ENCODE results near the gene PIK3C2G. TPM values are rescaled to one million over a fixed set of nuclear protein-coding genes. Genes with fewer than 3 reads are reported as not detected.

Gene PIK3C2G
- total RNA-seq, 1 experiment from 2014 or later: not detected

DNA sequence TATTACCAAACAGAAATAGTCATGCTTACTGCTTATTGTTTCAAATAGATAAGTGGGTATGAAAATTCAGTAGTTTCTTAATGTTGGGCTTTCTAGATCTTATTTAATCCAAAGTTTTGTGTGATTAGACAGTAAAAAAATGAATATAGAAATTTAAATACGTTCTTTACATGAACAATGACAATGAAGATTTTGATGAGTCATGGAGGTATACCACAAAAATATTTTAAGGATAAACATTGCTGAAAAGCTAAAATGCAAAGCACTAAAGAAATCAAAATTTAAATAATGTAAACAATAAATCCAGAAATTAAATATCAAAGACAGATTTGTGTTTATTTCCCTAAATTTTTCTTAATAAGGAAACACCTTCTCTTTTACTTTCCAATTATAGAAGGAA is 78.3 kb downstream of the PIK3C2G start:
- POLR2A ChIA-PET (ENCODE audit: low non-redundant PET): no interaction called here
- Histone ChIP-seq H3K4me3 (ENCODE audit: low read depth, low read length, poor library complexity, severe bottlenecking) (no peak overlapping the region), H3K9me3 (ENCODE audit: low read depth, low read length, poor library complexity, severe bottlenecking) (no peaks in the 10 kb centered on the region), H3K27ac (ENCODE audit: low read depth, low read length, poor library complexity, severe bottlenecking) (no peak overlapping the region), H3K27me3 (replicated peaks; ENCODE audit: insufficient read depth, low read depth, low read length, poor library complexity) (no peaks in the 10 kb centered on the region), H3K36me3 (ENCODE audit: insufficient read depth, low read length, poor library complexity, severe bottlenecking) (no peaks in the 10 kb centered on the region), H3K4me1 (ENCODE audit: insufficient read depth, low read length, poor library complexity, severe bottlenecking) (peaks cover 18% of the 10 kb centered on the region)
- no peak for DNase-seq (ENCODE audit: low spot score)
- TF ChIP-seq, protein P1, sequence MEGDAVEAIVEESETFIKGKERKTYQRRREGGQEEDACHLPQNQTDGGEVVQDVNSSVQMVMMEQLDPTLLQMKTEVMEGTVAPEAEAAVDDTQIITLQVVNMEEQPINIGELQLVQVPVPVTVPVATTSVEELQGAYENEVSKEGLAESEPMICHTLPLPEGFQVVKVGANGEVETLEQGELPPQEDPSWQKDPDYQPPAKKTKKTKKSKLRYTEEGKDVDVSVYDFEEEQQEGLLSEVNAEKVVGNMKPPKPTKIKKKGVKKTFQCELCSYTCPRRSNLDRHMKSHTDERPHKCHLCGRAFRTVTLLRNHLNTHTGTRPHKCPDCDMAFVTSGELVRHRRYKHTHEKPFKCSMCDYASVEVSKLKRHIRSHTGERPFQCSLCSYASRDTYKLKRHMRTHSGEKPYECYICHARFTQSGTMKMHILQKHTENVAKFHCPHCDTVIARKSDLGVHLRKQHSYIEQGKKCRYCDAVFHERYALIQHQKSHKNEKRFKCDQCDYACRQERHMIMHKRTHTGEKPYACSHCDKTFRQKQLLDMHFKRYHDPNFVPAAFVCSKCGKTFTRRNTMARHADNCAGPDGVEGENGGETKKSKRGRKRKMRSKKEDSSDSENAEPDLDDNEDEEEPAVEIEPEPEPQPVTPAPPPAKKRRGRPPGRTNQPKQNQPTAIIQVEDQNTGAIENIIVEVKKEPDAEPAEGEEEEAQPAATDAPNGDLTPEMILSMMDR (conservative IDR thresholded peaks at IDR 0.05; ENCODE audit: low read depth, low read length): no peak
- TF ChIP-seq EZH2 (IDR thresholded peaks at IDR 0.05; ENCODE audit: borderline replicate concordance, low read depth, low read length, poor library complexity, severe bottlenecking): no peak
- CTCF ChIA-PET: no interaction called here
- no TSS peak for BruUV-seq (replicated peaks)
- intact Hi-C loops (cut with micrococcal nuclease; ENCODE audit: unreplicated experiment): no loop called here

DNA sequence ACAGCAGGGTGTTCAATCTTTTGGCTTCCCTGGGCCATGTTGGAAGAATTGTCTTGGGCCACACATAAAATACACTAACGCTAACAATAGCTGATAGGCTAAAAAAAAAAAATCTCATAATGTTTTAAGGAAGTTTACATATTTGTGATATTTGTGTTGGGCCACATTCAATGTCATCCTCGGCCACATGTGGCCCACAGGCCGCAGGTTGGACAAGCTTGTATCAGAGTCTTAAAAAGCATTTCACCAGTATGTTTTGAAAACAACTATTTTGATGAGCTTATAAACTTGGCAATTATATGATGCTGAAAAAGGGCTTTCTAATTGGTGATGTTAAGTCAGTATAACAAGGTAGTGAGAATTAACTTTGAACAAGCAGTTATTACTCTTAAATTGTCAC is 78.9 kb downstream of the PIK3C2G start:
- intact Hi-C loops (cut with micrococcal nuclease; ENCODE audit: unreplicated experiment): no loop called here
- no peaks in the 10 kb centered on the region for H3K9me3 ChIP-seq (ENCODE audit: low read depth, low read length, poor library complexity, severe bottlenecking)
- CTCF ChIA-PET: no interaction called here
- no TSS peak for BruUV-seq (replicated peaks)
- no peak overlapping the region for H3K4me3 ChIP-seq (ENCODE audit: low read depth, low read length, poor library complexity, severe bottlenecking)
- no peak for TF ChIP-seq EZH2 (IDR thresholded peaks at IDR 0.05; ENCODE audit: borderline replicate concordance, low read depth, low read length, poor library complexity, severe bottlenecking)
- TF ChIP-seq, protein P1 (conservative IDR thresholded peaks at IDR 0.05; ENCODE audit: low read depth, low read length): no peak
- no peaks in the 10 kb centered on the region for H3K27me3 ChIP-seq (replicated peaks; ENCODE audit: insufficient read depth, low read depth, low read length, poor library complexity)
- H3K4me1 ChIP-seq (ENCODE audit: insufficient read depth, low read length, poor library complexity, severe bottlenecking): peaks cover 24% of the 10 kb centered on the region
- POLR2A ChIA-PET (ENCODE audit: low non-redundant PET): no interaction called here
- H3K36me3 ChIP-seq (ENCODE audit: insufficient read depth, low read length, poor library complexity, severe bottlenecking): no peaks in the 10 kb centered on the region
- no peak overlapping the region for H3K27ac ChIP-seq (ENCODE audit: low read depth, low read length, poor library complexity, severe bottlenecking)
- no peak for DNase-seq (ENCODE audit: low spot score)

DNA sequence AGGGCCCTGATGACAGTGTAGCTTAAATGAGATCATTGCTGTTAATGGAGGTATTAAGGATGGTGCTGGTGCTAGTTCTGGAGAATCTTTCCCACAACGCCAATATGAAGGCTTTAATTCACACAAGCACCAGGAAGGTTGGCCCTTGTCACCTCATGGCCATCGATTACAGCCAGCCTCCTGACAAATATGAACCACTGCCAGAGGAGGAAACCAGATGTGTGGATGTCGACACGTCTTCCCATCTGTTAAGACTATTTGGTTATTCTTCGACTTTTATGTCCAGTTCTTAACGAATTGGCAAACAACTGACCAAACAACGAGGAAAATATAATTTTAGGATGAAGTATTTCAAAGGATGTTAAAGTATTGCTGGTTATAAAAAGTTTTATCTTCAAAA is 79.5 kb downstream of the PIK3C2G start:
- Histone ChIP-seq H3K4me1 (ENCODE audit: insufficient read depth, low read length, poor library complexity, severe bottlenecking) (peaks cover 30% of the 10 kb centered on the region), H3K27me3 (replicated peaks; ENCODE audit: insufficient read depth, low read depth, low read length, poor library complexity) (no peaks in the 10 kb centered on the region), H3K4me3 (ENCODE audit: low read depth, low read length, poor library complexity, severe bottlenecking) (no peak overlapping the region), H3K36me3 (ENCODE audit: insufficient read depth, low read length, poor library complexity, severe bottlenecking) (no peaks in the 10 kb centered on the region), H3K27ac (ENCODE audit: low read depth, low read length, poor library complexity, severe bottlenecking) (no peak overlapping the region), H3K9me3 (ENCODE audit: low read depth, low read length, poor library complexity, severe bottlenecking) (no peaks in the 10 kb centered on the region)
- intact Hi-C loops (cut with micrococcal nuclease; ENCODE audit: unreplicated experiment): no loop called here
- BruUV-seq (replicated peaks): no TSS peak
- TF ChIP-seq, protein P1 (conservative IDR thresholded peaks at IDR 0.05; ENCODE audit: low read depth, low read length): no peak
- TF ChIP-seq EZH2 (IDR thresholded peaks at IDR 0.05; ENCODE audit: borderline replicate concordance, low read depth, low read length, poor library complexity, severe bottlenecking): no peak
- ChIA-PET POLR2A (ENCODE audit: low non-redundant PET) (no interaction called here), CTCF (no interaction called here)
- no peak for DNase-seq (ENCODE audit: low spot score)

All from A673 (cell line).